K562 (cell line): Measurements from ENCODE around the gene UBL3. TPM values are rescaled to one million over a fixed set of nuclear protein-coding genes. Genes with fewer than 3 reads are reported as not detected.

Source experiments
- ATAC-seq: fragments of 200-7000 bp; cut with Tn5 transposase; 3 replicates; pipeline ENCODE4 v1.9.1; 2020; ENCODE audit warnings: moderate library complexity
- BruUV-seq: library from RNA; stranded (reverse); fragments of 400-500 nt; replicated peaks from 2 replicates; lab custom pipeline; 2021; lab: Mats Ljungman, UMichigan
- CTCF ChIA-PET: fragments of 300-600 bp; formaldehyde crosslinking; extraction: SDS; loops from one replicate; lab custom pipeline; 2021; ENCODE audit warnings: low intra/inter-chr PET ratio; lab: Yijun Ruan, JAX
- POLR2A ChIA-PET: fragments of 300-600, 350-650 bp; sonication (Branson Sonifier 250); formaldehyde crosslinking; extraction: SDS; loops from one replicate; lab custom pipeline; 2021; ENCODE audit warnings: antibody characterized with exemption, inconsistent platforms; lab: Yijun Ruan, JAX
- DNase-seq, 4 experiments: peaks; one replicate each; pipeline versions ENCODE4 v3.0.0 to v3.0.0-alpha.2; 2011 to 2018; ENCODE audit warnings: low spot score in 3 of 4, mixed read lengths in 3 of 4; ENCODE audit errors: extremely low read depth in 1 of 4
- FAIRE-seq: peaks from 2 replicates; lab custom pipeline; 2011; peaks lifted over from hg19 to GRCh38; lab: Jason Lieb, UNC
- H2AFZ ChIP-seq: 2 replicates; pipeline ENCODE4 v1.6.0; 2011; ENCODE audit warnings: low read depth, low read length, control low read depth, inconsistent platforms
- H3K27ac ChIP-seq: fragments of 200-600 bp; 3 replicates; pipeline ENCODE4 v1.8.0; 2011; ENCODE audit warnings: low read depth, mild to moderate bottlenecking, control low read depth, inconsistent platforms, low read length, moderate library complexity, mixed read lengths; ENCODE audit errors: extremely low read depth
- H3K27me3 ChIP-seq, 2 experiments: fragments of 300-600 bp in 1 of 2; 2 replicates in 1 of 2; 3 replicates in 1 of 2; pipeline versions ENCODE4 v1.6.0 to v1.8.0; 2011; ENCODE audit warnings: inconsistent platforms in 2 of 2, low read length in 2 of 2, mild to moderate bottlenecking in 1 of 2, mixed read lengths in 1 of 2, moderate library complexity in 1 of 2; ENCODE audit not compliant: control insufficient read depth in 2 of 2, insufficient read depth in 2 of 2
- H3K36me3 ChIP-seq: fragments of 300-600 bp; 3 replicates; pipeline ENCODE4 v1.8.0; 2011; ENCODE audit warnings: mild to moderate bottlenecking, low read length, inconsistent platforms; ENCODE audit not compliant: control insufficient read depth, insufficient read depth
- H3K4me1 ChIP-seq, 2 experiments: fragments of 200-600 bp in 1 of 2; replicated peaks in 1 of 2; 2 replicates in 1 of 2; 3 replicates in 1 of 2; pipeline versions ENCODE4 v1.5.1 to v1.8.0; 2011; ENCODE audit warnings: inconsistent platforms in 2 of 2, low read length in 2 of 2, mild to moderate bottlenecking in 1 of 2, mixed read lengths in 1 of 2, moderate library complexity in 1 of 2; ENCODE audit not compliant: control insufficient read depth in 2 of 2, insufficient read depth in 2 of 2
- H3K4me2 ChIP-seq: 2 replicates; pipeline ENCODE4 v1.6.1; 2011; ENCODE audit warnings: low read length, control low read depth, inconsistent platforms, mixed read lengths; ENCODE audit not compliant: insufficient read depth
- H3K4me3 ChIP-seq: fragments of 200-600 bp; sonication (generic), shearing (Covaris generic); 2 replicates; pipeline ENCODE4 v1.5.1; 2016; ENCODE audit warnings: control low read depth, inconsistent platforms
- H3K79me2 ChIP-seq: fragments of 200-600 bp; 3 replicates; pipeline ENCODE4 v1.8.0; 2011; ENCODE audit warnings: low read length, inconsistent platforms; ENCODE audit not compliant: control insufficient read depth, insufficient read depth
- H3K9ac ChIP-seq, 2 experiments: 2 replicates each; pipeline versions ENCODE4 v1.6.0 to v1.6.1; 2011; ENCODE audit warnings: low read depth in 2 of 2, low read length in 2 of 2, control low read depth in 1 of 2, inconsistent platforms in 1 of 2, mild to moderate bottlenecking in 1 of 2, mixed read lengths in 1 of 2; ENCODE audit not compliant: insufficient read depth in 1 of 2
- H3K9me1 ChIP-seq: one replicate; pipeline ENCODE4 v1.6.0; 2011; ENCODE audit warnings: inconsistent platforms, mild to moderate bottlenecking, low read length, moderate library complexity; ENCODE audit not compliant: control insufficient read depth, insufficient read depth
- H3K9me3 ChIP-seq: replicated peaks from 2 replicates; pipeline ENCODE4 v1.5.1; 2011; ENCODE audit warnings: low read depth, low read length, inconsistent platforms; ENCODE audit not compliant: control insufficient read depth, insufficient read depth
- H4K20me1 ChIP-seq: replicated peaks from 2 replicates; pipeline ENCODE4 v1.6.1; 2011; ENCODE audit warnings: low read length, inconsistent platforms, mixed read lengths; ENCODE audit not compliant: control insufficient read depth, insufficient read depth
- PHF21A ChIP-seq: fragments of 450-650 bp; IDR thresholded peaks from 2 replicates; pipeline ENCODE4 v1.6.1; 2017; ENCODE audit warnings: low read depth, borderline replicate concordance
- PHF8 ChIP-seq: fragments of 200-600 bp; sonication (generic); IDR thresholded peaks from 2 replicates; pipeline ENCODE4 v1.6.1; 2012; ENCODE audit warnings: mixed run types, mild to moderate bottlenecking, inconsistent platforms, low read length, moderate library complexity, borderline replicate concordance
- SAFB2 ChIP-seq: fragments of 200-400 bp; formaldehyde crosslinking; IDR thresholded peaks from 2 replicates; pipeline ENCODE4 v1.6.1; 2018; ENCODE audit warnings: borderline replicate concordance, low read length, low read depth, moderate library complexity; ENCODE audit not compliant: severe bottlenecking
- ZBTB17 ChIP-seq: fragments of 450-650 bp; formaldehyde crosslinking; IDR thresholded peaks from 2 replicates; pipeline ENCODE4 v1.4.0; 2020; ENCODE audit warnings: mild to moderate bottlenecking
- ZNF24 ChIP-seq: fragments of 450-650 bp; IDR thresholded peaks from 2 replicates; pipeline ENCODE4 v1.6.1; 2016
- ZNF316 ChIP-seq: fragments of 450-650 bp; IDR thresholded peaks from 2 replicates; pipeline ENCODE4 v1.6.1; 2016
- WGBS: fragments of 100-300 bp; shearing (Covaris generic); methylation state at CpG from one replicate; pipeline ENCODE4 v1.1.6; 2016; ENCODE audit warnings: low coverage, mixed read lengths; ENCODE audit not compliant: insufficient coverage; ENCODE audit errors: missing lambda C conversion rate; 5-methylcytosine and 5-hydroxymethylcytosine counted together
- in situ Hi-C: fragments of 300-500 bp; cut with MboI; formaldehyde crosslinking; loops from 4 replicates; pipeline ENCODE4 v1.15.0; 2018; ENCODE audit warnings: inconsistent platforms, mixed read lengths
- intact Hi-C: fragments of 100-400 bp; cut with micrococcal nuclease; formaldehyde crosslinking; loops from 2 replicates; pipeline ENCODE4 v1.14.2; 2022
- polyA plus RNA-seq, 8 experiments: library from polyadenylated mRNA; depleted of rRNA in 4 of 8; stranded (reverse) in 5 of 8; unstranded in 3 of 8; fragments of >200 nt; fragmentation: Nextera tagmentation in 2 of 8; fragmentation: Illumina TruSeq in 1 of 8; extraction: Ambion mirVana in 2 of 8; extraction: Trizol in 1 of 8; gene quantifications; 2 replicates each; pipeline versions ENCODE4 v1.2.1 to v1.2.3, GENCODE V29; 2011 to 2014; ENCODE audit warnings: inconsistent platforms in 1 of 8, missing spikeins in 1 of 8
- total RNA-seq, 7 experiments: library from RNA; depleted of rRNA in 6 of 7; stranded (reverse); fragments of >200 nt in 6 of 7; fragmentation: Illumina TruSeq in 2 of 7; extraction: Trizol in 2 of 7; gene quantifications; 2 replicates each; pipeline versions ENCODE4 v1.2.1 to v1.2.3, GENCODE V29; 2011 to 2021; ENCODE audit warnings: low replicate concordance in 1 of 7
- TF ChIP-seq, protein P1 (sequence below): fragments of 250-450 bp; sonication (Bioruptor Pico); IDR thresholded peaks from 2 replicates; pipeline ENCODE4 v1.5.0; 2020; ENCODE audit warnings: mild to moderate bottlenecking, borderline replicate concordance

The UBL3 gene
- total and polyA plus RNA-seq, 9 of the 15 experiments (the other 6 are each of a cell fraction or from before 2014, with no cell fraction given) = 0.64 to 2.4 (median 1.8) TPM

DNA sequence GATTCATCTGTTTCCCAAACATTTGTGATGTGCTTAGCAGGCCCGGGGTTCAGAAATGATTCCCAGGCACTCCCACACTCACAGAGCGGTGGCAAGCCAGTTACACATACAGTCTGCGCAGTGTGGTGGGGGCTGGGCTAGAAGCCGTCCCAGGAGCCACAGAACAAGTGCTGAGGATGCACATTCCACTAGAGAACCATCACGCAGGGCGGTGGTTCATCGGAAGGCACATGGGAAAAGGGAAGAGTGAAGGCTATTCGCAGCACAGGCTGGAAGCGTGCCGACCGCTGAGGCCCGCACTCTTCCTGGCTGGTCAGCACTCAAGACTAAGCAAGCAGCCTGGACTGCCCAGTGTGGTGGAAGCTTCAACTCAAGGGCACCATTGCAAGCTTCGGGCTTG, 128.7 kb downstream of the UBL3 start:
- ATAC-seq (no peak), DNase-seq (no peak)
- Histone ChIP-seq H3K4me3 (no peak overlapping the region), H3K27me3 (peaks cover 0 to 24% of the 10 kb centered on the region in 2 experiments; a peak in 1 of 5 replicates), H3K27ac (no peak overlapping the region), H4K20me1 (no peaks in the 10 kb centered on the region), H3K9ac (no peak overlapping the region), H3K9me3 (no peaks in the 10 kb centered on the region), H3K4me2 (no peak overlapping the region), H3K79me2 (no peaks in the 10 kb centered on the region)
- in situ Hi-C loops = loop anchor here (25.0 kb wide), 1 partner anchor 909 kb away; the partner anchor contains the start of gene MTUS2
- TF ChIP-seq PHF8 (no peak), SAFB2 (no peak), ZNF24 (no peak), ZNF316 (no peak), PHF21A (no peak), ZBTB17 (no peak)
- TF ChIP-seq, protein P1, sequence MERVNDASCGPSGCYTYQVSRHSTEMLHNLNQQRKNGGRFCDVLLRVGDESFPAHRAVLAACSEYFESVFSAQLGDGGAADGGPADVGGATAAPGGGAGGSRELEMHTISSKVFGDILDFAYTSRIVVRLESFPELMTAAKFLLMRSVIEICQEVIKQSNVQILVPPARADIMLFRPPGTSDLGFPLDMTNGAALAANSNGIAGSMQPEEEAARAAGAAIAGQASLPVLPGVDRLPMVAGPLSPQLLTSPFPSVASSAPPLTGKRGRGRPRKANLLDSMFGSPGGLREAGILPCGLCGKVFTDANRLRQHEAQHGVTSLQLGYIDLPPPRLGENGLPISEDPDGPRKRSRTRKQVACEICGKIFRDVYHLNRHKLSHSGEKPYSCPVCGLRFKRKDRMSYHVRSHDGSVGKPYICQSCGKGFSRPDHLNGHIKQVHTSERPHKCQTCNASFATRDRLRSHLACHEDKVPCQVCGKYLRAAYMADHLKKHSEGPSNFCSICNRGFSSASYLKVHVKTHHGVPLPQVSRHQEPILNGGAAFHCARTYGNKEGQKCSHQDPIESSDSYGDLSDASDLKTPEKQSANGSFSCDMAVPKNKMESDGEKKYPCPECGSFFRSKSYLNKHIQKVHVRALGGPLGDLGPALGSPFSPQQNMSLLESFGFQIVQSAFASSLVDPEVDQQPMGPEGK = no peak
- TF ChIP-seq, all 486 proteins: peak for 0
- intact Hi-C loops = no loop called here
- CTCF ChIA-PET = no interaction called here
- FAIRE-seq = no peak
- Histone ChIP-seq H3K36me3 (no peaks in the 10 kb centered on the region), H3K9me1 (no peaks in the 10 kb centered on the region), H2AFZ (no peak overlapping the region), H3K4me1 (no peaks in the 10 kb centered on the region)
- BruUV-seq = no TSS peak
- POLR2A ChIA-PET = interaction anchor here (0.6 kb wide), 1 partner anchor 112 kb away, joined by 3 read pairs; no protein-coding TSS in a partner anchor
- 1% methylated on average over 13 of the region's 13 CpGs for WGBS
